WERI-Rb-1 (cell line): ENCODE measurements around the gene AMPH.

Source experiments
- DNase-seq: peaks from one replicate; pipeline ENCODE4 v3.0.0-alpha.2; 2020
- H3K27ac ChIP-seq: fragments of 250-450 bp; sonication (Bioruptor Pico); 2 replicates; pipeline ENCODE4 v1.5.1; 2020; ENCODE audit warnings: mild to moderate bottlenecking, moderate library complexity
- H3K27me3 ChIP-seq: fragments of 250-450 bp; sonication (Bioruptor Pico); 2 replicates; pipeline ENCODE4 v1.5.1; 2021; ENCODE audit warnings: mild to moderate bottlenecking, low read depth, moderate library complexity; ENCODE audit not compliant: insufficient read depth, severe bottlenecking
- H3K36me3 ChIP-seq: fragments of 250-450 bp; sonication (Bioruptor Pico); 2 replicates; pipeline ENCODE4 v1.5.1; 2020; ENCODE audit warnings: mild to moderate bottlenecking, moderate library complexity
- H3K4me3 ChIP-seq: 2 replicates; pipeline ENCODE4 v1.5.1; 2011; ENCODE audit warnings: low read depth, mild to moderate bottlenecking, control low read depth, low read length
- H3K9me3 ChIP-seq: fragments of 250-450 bp; sonication (Bioruptor Pico); 2 replicates; pipeline ENCODE4 v1.5.1; 2021; ENCODE audit warnings: mild to moderate bottlenecking, moderate library complexity; ENCODE audit not compliant: severe bottlenecking
- CTCF ChIP-seq: IDR thresholded peaks from 2 replicates; pipeline ENCODE4 v1.5.1; 2011; ENCODE audit warnings: low read depth, mild to moderate bottlenecking, control low read depth, inconsistent platforms, low read length

The AMPH gene

DNA sequence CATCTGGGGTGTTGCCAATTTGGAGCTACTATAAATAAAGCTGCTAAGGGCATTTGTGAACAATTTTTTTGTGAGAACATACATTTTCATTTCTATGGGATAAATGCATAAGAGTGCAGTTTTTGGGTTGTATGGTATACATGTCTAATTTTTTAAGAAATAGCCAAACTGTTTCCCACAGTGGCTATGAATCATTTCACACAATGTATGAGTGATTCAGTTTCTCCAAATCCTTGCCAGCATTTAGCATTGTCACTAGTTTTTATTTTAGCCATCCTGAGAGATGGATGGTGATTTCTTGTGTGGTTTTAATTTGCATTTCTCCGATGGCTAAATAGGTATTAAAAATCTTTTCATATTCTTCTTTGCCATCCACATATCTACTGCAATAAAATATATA lies 105.3 kb downstream of the AMPH start:
- H3K27ac ChIP-seq: no peak overlapping the region
- TF ChIP-seq CTCF: no peak
- H3K36me3 ChIP-seq: no peaks in the 10 kb centered on the region
- H3K27me3 ChIP-seq: no peaks in the 10 kb centered on the region
- DNase-seq: no peak
- H3K9me3 ChIP-seq: no peaks in the 10 kb centered on the region
- H3K4me3 ChIP-seq: no peak overlapping the region

DNA sequence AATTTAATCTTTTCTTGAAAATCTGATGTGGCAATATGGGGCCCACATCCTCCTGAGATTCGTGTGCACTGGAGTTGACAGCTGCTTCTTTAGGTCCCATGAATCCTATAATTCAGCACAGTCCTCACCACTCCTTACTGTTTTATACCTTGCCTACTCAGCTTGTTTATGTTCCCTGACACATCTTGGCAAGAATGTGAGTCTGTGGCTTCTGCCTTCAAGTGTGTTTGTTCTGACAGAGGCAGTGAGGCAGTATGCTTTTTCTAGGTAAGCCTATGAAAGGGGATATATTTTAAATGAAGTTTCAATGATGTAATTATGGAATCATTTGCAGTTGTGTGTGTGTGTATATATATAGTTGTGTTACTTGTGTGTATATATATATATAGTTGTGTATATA lies 106.4 kb downstream of the AMPH start:
- no peaks in the 10 kb centered on the region for H3K36me3 ChIP-seq
- no peak for TF ChIP-seq CTCF
- no peak overlapping the region for H3K27ac ChIP-seq
- no peak overlapping the region for H3K4me3 ChIP-seq
- DNase-seq: no peak
- no peaks in the 10 kb centered on the region for H3K9me3 ChIP-seq
- H3K27me3 ChIP-seq: no peaks in the 10 kb centered on the region

DNA sequence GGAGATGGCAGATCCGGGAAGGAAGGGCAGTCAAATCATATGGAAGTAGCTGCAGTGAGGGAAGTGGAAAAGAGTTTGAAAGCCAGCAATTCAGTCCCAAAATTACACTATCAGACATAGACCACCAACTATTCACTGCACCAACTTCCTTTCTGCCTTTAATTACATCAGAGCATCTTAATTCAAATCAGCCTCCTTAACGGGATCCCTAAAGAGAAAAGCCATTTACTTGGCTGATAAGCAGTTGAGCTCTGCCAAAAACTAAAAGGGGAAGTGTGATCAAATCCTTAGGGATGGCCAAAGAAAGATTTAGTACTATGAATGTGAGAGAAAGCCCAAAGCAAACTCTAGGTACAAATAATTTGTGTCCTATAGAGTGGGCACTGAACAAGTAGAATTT lies 110.4 kb downstream of the AMPH start:
- no peak overlapping the region for H3K27ac ChIP-seq
- TF ChIP-seq CTCF: no peak
- H3K27me3 ChIP-seq: no peaks in the 10 kb centered on the region
- peaks cover 1% of the 10 kb centered on the region for H3K9me3 ChIP-seq
- no peak overlapping the region for H3K4me3 ChIP-seq
- no peaks in the 10 kb centered on the region for H3K36me3 ChIP-seq
- no peak for DNase-seq

DNA sequence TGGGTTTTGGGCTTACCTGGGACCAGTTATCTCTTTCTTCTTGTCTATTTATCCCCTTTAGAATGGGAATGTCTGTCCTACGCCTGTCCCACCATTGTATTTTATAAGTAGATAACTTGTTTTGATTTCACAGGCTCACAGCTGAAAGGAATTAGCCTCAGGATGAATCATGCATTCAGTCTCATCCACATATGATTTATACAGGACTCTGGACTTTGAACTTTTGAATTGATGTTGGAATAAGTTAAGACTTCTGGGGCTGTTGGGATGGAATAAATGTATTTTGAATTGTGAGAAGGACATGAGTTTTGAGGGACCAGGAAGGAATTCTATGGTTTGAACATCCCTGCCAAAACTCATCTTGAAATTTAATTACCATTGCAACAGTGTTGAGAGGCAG lies 112.6 kb downstream of the AMPH start:
- H3K9me3 ChIP-seq: peaks cover 2% of the 10 kb centered on the region
- H3K27ac ChIP-seq: no peak overlapping the region
- TF ChIP-seq CTCF: no peak
- no peak overlapping the region for H3K4me3 ChIP-seq
- DNase-seq: no peak
- H3K27me3 ChIP-seq: no peaks in the 10 kb centered on the region
- no peaks in the 10 kb centered on the region for H3K36me3 ChIP-seq

GRCh38 chr7:38512704-38513103 lies 118.5 kb downstream of the AMPH start:
- no peak for DNase-seq
- Histone ChIP-seq H3K27me3 (no peaks in the 10 kb centered on the region), H3K36me3 (no peaks in the 10 kb centered on the region), H3K27ac (no peak overlapping the region), H3K4me3 (no peak overlapping the region), H3K9me3 (peaks cover 2% of the 10 kb centered on the region)
- no peak for TF ChIP-seq CTCF

DNA sequence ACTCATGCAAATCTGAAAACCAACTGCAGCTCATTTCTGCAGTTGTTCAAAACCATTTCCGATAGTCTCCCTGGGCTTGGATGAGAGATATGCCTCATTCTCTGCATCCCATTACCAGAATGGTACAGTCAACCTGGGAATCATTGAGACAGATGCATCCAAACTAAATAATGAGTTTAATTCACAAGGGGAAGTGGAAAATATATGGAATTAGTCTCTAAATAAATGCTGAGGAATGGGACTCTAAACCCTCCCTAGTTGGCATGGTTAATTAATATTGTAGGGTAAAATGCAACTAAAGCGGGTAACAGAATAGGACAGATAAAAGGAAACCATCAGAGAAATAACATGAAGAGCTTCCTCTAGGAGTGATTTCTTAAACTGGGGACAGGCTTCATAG lies 118.9 kb downstream of the AMPH start:
- no peaks in the 10 kb centered on the region for H3K27me3 ChIP-seq
- no peak for DNase-seq
- TF ChIP-seq CTCF: no peak
- no peak overlapping the region for H3K27ac ChIP-seq
- peaks cover 2% of the 10 kb centered on the region for H3K9me3 ChIP-seq
- no peak overlapping the region for H3K4me3 ChIP-seq
- H3K36me3 ChIP-seq: no peaks in the 10 kb centered on the region
